NCI-H1048 (cell line): ENCODE data around the gene ZKSCAN8.

Experiments
- DNase-seq: peaks from one replicate; lab custom pipeline; 2025; lab: John Stamatoyannopoulos, UW

Gene ZKSCAN8

DNA sequence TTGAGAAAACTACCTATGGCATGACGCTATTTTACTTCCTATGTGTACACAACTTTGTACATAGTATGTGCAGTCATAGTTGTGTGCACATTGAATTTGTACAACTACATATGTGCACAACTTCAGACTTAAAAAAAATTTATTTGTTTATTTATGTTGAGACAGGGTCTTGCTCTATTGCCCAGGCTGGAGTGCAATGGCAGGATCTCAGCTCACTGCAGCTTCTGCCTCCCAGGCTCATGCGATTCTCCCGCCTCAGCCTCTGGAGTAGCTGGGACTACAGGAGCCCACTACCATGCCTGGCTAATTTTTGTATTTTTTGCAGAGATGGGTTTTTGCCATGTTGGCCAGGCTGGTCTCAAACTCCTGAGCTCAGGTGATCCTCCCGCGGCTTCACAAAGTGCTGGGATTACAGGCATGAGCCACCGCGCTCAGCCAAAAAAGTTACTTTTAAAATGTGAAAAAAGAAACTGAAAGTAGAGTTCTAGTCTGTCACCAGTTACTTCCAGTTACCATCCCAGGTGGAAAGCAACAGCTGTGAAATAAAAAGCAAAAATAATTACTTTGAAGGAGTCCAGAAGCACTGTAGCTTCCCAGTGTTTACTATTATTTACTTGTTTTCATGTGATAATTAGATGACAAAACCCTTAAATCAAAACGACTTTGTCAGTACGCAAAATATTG lies 1.7 kb upstream of the ZKSCAN8 start:
- no peak for DNase-seq

DNA sequence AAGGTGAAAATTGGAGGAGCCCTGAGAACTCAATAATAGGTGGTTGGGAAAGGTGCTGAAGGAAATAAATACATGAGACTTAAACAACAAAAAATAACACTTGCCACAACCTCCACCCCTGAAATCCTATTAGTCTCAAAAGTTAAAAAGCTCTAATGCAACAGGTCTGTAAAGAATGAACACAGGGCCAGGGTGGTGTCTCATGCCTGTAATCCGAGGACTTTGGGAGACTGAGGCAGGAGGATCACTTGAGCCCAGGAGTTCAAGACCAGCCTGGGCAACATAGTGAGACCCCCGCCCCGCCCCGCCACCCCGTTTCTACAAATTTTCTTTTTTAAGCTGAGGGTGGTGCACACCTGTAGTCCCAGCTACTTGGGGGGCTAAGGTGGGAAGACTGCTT lies 1.1 kb upstream of the ZKSCAN8 start:
- no peak for DNase-seq

DNA sequence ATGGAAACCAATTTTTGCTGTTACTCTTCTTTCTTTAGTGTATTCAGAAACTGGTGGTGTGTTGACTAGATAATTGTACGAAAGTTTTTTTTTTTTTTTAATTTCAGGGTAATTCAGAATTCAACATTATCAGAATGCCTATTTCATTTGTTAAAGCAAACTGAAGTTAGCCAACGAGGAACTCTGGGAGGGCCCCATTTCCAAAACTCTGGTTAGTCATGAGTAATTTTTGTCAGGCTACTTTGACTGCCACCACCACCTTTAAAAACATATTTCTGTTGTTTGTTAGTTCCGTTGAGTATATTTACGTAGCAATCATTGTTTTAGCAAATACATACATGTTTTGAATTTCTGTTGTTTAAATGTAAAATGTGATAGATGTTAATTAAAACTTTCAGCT lies 763 bp downstream of the ZKSCAN8 start:
- DNase-seq: no peak

DNA sequence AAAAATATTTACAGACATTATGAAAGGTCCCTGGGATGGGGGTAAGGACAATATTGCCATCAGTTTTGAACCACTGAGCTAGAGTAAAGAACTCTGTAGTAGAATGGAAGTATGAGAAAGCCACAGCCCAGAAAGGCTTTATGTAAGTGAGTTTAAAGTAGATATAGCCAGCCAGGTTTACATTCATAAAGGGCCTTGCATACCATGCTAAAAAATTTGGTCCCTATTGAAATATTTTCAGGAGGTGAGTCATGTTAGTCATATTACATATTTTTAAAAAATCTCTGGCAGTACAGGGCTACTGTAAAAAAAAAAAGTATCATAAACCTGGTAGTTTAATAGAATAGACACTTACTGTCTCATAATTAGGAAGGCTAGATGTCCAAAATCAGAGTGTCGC lies 3.5 kb downstream of the ZKSCAN8 start:
- DNase-seq: no peak

DNA sequence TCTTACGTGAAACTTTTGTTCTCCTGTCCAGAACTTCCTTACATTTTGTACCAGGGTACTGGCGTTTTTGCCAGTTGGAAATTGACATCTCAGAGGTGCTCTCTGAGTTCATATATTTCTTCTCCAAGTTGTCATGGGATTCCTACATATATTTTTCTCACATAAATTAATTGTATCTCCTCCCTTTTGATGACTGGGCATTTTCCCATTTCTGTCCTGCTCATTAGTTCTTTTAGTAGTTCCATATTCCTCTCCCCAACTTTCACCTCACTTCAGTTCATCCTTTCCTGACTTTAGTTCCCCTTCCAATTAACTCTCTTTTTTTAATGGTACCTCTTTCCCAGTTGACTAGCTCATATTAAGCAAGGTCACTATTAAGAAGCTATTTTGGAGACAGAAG lies 10.8 kb downstream of the ZKSCAN8 start:
- no peak for DNase-seq

DNA sequence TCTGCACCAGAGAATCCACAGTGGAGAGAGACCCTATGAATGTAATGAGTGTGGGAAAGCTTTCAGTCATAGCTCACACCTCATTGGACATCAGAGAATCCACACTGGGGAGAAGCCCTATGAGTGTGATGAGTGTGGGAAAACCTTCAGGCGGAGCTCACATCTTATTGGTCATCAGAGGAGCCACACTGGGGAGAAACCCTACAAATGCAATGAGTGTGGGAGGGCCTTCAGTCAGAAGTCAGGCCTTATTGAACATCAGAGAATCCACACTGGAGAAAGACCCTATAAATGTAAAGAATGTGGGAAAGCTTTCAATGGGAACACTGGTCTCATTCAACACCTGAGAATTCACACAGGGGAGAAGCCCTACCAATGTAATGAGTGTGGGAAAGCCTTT lies 11.9 kb downstream of the ZKSCAN8 start:
- DNase-seq: no peak

DNA sequence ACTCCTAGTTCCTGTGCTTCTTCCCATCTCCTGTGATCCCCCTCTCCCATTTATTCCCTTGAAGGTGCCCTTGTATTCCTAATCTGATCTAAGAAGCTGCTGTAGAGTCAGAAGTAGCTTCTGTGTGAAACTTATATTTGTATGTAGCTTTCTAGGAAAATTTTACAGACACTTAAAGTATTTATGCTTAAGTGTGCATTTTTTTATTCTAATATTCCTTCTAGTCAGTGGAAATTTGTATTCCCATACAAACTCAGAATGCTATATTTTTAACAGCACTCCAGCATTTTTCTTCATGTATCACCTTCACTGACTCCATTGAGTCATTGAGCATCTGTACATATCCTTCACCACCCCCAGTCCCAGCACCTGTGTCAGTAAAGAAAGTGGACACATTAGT lies 12.7 kb downstream of the ZKSCAN8 start:
- DNase-seq: no peak

DNA sequence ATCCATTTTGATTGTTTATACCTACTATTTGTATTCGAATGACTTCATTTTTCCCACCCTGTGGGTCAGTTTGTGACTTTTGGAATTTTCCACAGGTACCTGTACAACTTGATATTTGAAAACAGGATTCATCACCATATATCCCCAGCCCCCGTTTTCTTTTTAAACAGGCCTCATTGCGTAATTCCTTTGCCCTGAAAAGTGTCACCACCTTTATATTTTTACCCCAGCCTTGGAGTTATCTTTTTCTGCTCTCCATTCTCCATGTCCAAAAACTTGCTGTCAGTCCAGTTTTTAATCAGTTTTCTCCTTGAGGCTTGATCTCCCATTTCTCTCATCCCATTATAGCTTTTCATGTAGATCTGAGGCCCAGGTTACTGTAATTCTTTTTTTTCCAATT lies 16.6 kb downstream of the ZKSCAN8 start:
- DNase-seq: no peak

DNA sequence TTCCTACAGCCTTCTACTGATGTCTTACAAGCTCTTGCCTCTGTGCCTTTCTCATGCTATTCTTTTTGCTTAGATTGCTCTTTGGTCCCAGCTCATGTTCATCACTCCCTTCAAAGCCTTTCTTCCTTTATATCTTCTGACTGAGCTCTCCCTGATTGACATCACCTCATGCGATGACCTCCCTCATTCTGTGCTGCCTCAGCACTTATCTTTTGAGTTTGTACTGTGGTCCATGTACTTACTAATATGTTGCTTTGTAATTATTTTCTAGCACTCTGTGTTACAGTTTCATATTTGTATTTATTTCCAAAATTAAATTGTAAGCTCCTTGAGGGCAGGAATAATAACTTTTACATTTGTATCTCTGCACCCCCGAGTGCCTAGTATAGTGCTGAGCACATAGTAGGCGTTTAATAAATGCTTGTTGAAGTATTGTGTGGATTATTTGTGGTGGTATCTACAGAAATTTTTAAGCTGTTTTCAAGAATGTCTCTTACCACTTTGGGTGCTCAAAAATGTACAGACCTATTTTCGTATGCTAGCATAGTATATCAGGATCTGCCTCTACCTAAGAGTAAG lies 17.4 kb downstream of the ZKSCAN8 start:
- DNase-seq: no peak

DNA sequence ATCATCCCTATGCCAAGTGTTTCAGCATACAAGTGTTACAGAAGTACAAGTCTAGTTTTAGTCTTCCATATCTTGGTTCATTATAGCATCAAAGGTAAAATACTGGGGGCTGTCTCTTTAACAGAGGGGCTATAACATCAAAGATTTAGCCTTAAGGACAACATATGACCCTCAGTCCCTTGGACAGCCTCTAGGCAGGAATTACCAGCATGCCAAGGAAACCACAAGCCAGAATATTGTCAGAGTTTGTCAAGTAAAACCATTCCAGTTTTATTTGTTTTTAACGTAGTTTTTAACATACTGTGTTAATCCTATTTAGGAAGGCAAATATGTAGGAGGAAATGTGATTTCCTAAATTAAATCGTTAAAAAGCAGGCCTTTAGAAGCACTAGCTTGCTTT lies 18.6 kb downstream of the ZKSCAN8 start:
- DNase-seq: no peak

DNA sequence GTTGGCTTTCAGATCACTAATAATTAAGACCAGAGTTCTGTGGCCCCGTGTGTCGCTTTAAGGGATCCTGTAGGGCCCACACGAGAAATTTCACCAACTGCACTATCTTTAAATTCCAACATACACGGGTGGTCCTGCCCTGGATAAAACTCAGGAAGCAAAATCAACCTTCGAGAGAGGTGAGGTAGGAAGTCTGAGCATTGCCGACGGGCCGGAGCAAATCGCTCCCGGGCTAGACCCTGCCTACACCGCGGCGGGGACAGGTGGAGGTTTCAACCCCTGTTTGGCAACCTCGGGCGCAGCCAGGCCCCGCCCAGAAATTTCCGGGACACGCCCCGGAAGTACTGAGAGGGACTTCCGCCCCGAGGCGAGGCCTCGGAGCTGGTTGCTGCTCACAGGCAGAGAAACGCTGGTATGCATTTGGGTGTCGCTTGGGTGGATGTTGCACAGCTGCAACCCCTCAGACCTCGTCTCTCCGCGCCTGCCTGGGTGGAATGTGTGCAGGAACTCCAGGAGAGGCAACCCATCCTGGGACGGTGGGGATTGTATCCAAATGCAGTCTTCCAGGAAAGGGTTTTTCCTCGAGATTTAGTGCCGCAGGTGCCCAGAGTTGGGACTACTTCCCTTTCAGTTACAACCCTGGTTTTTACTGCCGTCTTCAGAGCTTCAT lies 19.9 kb downstream of the ZKSCAN8 start:
- DNase-seq: peak; percentile 3

DNA sequence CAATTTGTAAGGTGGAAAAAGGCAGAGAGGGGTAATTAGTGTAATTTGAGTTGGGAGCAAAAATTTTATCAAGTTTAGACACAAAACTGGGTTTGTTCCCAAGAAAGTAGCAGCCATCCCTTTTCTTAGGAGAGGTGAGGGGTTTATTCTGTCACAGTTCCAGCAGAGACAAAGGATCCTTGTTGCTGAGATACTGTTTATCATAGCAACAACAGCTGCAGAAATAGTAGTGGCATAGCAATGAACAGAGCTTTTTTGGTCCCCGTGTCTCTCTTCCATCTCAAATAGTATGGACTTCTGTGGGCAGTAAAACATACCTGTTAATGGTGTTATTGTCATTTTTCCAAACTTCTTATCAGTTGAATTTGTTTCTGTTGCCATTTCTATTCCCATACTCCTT lies 23.9 kb downstream of the ZKSCAN8 start:
- DNase-seq: no peak

DNA sequence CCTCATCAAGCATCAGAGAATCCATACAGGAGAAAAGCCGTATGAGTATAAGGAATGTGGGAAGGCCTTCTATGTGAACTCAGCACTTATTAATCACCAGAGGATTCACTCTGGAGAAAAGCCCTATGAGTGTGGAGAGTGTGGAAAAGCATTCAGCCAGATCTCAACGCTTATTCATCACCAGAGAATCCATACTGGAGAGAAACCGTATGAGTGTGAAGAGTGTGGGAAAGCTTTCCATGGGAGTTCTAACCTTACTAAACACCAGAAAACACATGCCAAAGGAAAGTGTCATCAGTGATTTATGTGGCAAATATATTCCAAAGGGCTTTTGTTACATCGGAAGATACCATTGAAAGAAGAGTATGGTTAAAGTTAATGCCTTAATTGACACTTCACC lies 25.4 kb downstream of the ZKSCAN8 start:
- no peak for DNase-seq

DNA sequence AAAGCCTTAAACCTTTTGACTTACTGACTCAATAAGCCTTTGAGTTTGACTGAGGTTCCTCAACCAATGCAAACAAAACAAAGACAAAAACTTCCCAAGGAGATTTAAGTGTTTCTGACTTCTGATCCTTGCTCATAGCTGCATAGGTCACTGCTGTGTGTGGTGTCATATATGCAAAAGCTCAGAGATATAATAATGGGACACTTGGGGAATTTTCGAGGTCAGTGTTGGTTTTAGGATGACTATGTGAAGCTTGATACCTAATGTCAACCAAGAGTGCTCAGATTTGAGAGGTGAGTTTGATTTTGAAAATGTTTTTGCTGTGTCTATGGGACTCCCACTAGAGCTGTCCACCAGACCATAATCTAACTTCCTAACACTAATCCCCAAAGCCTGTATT lies 26.2 kb downstream of the ZKSCAN8 start:
- DNase-seq: no peak

DNA sequence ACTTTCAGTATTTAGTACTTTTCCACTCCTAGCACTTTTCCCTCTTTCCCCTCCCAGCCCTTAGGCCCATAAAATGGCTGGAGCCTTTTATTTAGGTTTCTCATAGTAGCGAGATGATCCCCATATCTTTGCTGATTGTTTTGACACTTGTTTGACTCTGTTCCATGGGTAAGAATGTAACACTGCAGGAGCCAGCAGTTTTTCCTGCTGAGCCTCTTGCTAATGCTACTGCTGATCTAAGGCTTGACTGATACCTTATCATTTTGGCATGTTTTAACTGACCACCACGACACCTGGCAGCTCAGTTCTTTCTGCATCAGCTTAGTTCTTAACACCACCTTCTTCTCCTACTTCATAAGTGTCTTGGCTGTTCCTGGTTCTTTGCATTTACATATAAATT lies 29.6 kb downstream of the ZKSCAN8 start:
- no peak for DNase-seq

DNA sequence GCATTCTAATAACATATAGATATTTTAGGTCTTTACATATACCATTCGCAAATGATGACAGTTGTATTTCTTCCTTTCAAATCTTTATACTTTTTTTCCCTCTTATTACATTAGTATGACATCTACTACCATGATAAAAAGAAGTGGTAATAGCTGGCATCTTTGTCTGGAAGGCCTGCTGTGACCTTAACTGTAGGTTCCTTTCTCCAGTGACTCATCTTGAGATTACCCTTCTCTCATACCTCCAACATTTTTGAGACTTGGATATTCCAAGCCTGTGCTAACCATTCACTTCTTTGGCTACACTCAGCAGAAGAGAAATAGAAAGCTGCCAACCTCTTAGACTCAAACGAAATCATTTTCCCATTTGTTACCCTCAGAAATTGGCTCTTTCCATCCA lies 30.3 kb downstream of the ZKSCAN8 start:
- DNase-seq: no peak

DNA sequence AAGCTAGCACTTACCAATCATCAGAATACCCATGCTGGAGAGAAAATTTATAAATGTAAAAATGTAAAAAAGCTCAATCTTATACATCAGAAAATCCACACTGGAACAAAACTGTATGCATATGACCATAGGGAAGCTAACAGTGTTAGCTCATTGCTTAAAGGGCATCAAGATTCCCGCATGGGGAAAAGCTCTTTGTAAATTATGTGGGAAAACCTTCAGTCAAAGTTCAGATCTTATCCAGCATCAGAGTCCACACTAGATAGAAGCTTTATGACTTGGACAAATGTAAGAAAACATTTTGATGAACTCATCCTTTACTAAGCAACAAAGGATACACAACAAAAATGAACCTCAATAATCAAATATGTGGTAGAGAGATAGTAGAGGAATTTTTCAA lies 34.7 kb downstream of the ZKSCAN8 start:
- DNase-seq: no peak

DNA sequence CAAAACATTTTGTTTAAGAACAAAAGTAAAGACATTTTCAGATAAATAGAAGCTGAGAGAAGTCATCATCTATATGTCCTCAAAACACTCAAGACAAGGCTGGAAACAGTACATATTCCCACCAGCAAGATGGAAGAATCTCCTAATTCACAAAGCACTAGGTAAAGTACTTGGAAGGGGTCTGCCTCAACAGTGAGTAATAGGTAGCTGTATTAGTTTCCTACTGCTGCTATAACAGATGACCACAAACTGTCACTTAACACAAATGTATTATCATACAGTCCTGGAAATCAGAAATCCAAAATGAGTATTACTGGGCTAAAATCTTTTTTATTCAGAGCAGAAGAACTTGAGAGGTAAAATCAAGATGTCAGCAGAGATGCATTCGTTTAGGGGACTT lies 40.6 kb downstream of the ZKSCAN8 start:
- no peak for DNase-seq

DNA sequence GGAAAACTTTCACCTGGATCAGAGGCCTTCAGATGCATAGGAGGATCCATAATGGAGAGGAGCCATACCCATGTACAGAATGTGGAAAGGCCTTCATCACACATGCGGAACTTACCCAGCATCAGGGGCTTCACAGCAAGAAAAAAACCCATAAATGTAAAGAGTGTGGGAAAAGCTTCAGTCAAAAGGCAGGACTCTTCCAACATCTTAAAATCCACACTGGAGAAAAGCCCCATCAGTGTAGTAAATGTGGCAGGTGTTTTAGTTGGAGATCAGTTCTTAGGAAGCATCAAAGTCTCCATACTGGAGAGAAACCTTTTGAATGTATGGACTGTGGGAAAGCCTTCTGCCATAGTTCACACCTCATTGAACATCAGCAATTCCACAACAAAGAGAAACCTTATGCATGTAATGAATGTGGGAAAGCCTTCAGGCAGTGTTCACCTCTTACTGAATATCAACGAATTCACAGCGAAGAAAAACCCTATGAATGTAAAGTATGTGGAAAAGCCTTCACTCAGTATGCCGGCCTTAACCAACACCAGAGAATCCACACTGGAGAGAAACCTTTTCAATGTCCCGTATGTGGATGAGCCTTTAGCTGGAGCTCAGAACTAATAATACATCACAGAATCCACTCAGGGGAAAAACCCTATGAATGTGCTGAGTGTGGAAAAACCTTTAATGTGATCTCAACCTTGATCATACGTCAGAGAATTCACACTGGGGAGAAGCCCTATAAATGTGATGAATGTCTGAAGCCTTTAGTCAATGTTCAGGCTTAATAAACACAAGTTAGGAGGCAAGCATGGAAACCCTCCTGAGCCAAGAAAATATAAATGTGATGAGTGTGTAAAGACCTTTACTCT lies 46.7 kb downstream of the ZKSCAN8 start:
- no peak for DNase-seq

DNA sequence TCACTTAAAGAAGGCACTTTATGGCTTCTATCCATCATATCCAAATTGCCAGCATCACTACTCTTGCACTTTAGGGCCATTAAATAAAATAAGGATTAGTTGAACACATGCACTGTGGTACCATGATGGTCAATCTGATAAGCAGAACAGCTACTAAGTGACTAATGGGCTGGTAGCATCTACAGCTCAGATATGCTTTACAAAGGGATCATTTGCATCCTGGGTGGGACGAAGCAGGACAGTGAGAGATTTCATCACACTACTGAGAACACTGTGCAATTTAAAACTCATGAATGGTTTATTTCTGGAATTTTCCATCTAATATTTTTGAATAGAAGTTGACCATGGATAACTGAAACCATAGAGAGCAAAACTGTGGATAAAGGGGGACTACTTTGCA lies 58.3 kb downstream of the ZKSCAN8 start:
- DNase-seq: no peak

DNA sequence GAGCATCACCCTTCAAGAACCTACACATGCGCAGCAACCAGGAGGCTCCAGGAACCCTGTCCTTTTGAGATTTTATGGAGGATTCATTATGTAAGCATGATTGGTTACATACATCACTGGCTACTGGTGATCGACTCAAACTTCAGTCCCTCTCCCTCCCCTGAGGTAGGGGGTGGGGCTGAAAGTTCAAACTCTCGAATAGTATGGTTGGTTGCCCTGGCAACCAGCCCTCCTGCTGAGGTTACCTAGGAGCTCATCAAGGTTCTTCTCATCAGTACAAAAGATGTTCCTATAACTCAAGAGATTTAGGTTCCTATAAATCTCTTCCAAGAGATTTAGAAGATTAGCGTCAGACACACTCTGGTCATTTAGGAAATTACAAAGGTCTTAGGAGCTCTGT lies 61.5 kb downstream of the ZKSCAN8 start:
- DNase-seq: no peak

DNA sequence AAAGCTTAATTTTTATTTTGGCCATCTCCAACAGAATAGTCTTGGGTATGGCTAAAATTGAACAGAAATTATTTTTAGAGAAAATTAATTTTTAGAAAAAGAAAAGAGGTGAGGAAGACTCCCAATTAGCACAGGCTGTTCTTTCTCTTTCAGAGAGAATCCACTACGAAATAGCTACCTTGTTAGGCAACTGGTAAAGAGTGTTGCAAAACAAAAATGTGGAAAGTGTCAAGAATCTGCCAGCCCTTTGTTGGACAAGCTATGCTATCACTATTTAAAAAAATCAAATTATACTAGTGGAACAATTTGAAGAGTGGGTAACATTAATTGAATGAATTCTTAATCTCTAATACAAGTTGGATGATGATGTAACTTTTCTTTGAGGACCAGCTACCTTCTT lies 64.2 kb downstream of the ZKSCAN8 start:
- DNase-seq: no peak

DNA sequence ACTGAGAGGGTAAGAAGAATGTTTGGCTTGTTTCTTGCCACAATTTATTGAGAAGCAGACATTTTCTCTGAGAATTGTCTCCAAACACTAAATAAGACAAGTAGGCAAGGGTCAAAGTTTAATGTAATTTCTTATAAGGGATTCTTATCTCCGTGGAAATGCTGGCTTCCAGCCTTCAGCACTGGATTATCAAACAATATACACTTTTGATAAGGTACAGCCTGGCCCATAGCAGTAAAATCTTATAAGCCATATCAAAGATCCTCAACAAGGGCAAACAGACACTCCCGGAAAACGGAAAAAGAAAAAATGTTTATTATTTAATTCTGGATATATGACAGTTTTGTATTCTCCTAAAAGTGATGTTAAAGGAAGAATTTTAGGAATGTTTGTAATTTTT lies 64.8 kb downstream of the ZKSCAN8 start:
- no peak for DNase-seq
